Epithelial cell of proximal tubule (primary cell): ENCODE results near the gene DYNC1LI1. TPM values are rescaled to one million over a fixed set of nuclear protein-coding genes. Genes with fewer than 3 reads are reported as not detected.
A peak's percentile ranks its signal among the peaks of the same experiment; 100 is the strongest.

Experiments used
- DNase-seq: peaks from one replicate; pipeline ENCODE4 v3.0.0-alpha.2; 2011; ENCODE audit warnings: low read depth
- H3K4me3 ChIP-seq: 2 replicates; pipeline ENCODE4 v1.5.1; 2011; ENCODE audit warnings: low read depth, mild to moderate bottlenecking, low read length
- total RNA-seq: library from RNA; depleted of rRNA; stranded (reverse); fragments of >200 nt; gene quantifications from 2 replicates; pipeline ENCODE4 v1.2.3, GENCODE V29; 2015
- TF ChIP-seq, protein P1 (sequence below): conservative IDR thresholded peaks from 2 replicates; pipeline ENCODE4 v1.5.1; 2012; ENCODE audit warnings: low read depth, mild to moderate bottlenecking, low read length

The DYNC1LI1 gene
- total RNA-seq, 1 donor from 2014 or later = 40.6 TPM

DNA sequence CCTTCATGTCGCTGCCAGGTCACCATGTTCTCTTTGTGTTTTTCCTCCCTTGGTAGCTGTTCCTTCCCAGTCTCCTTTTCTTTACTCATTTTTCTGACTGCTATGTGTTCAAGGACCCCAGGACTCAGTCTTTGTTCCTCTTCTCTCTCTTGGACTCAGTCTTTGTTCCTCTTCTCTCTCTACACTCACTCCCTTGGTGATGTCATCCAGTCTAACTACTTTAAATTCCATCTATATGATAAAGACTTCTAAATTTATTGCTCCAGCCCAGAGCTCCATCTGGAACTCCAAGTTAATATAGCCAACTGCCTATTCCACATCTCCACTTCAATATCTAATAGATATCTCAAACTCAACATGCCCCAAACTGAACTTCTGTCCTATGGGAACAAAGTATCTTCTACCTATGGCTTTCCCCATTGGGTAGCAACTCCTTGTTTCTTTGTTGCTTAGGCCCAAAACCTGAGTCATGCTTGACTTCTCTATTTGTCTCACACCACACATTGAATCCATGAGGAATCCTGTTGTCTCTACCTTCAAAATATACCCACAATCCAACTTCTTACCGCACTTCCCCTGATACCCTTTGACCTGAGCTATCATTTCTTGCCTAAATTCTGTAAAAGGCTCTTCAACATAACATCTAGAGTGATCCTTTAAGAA is 4.9 kb upstream of the DYNC1LI1 start:
- H3K4me3 ChIP-seq = no peak overlapping the region
- TF ChIP-seq, protein P1, sequence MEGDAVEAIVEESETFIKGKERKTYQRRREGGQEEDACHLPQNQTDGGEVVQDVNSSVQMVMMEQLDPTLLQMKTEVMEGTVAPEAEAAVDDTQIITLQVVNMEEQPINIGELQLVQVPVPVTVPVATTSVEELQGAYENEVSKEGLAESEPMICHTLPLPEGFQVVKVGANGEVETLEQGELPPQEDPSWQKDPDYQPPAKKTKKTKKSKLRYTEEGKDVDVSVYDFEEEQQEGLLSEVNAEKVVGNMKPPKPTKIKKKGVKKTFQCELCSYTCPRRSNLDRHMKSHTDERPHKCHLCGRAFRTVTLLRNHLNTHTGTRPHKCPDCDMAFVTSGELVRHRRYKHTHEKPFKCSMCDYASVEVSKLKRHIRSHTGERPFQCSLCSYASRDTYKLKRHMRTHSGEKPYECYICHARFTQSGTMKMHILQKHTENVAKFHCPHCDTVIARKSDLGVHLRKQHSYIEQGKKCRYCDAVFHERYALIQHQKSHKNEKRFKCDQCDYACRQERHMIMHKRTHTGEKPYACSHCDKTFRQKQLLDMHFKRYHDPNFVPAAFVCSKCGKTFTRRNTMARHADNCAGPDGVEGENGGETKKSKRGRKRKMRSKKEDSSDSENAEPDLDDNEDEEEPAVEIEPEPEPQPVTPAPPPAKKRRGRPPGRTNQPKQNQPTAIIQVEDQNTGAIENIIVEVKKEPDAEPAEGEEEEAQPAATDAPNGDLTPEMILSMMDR = no peak
- no peak for DNase-seq

DNA sequence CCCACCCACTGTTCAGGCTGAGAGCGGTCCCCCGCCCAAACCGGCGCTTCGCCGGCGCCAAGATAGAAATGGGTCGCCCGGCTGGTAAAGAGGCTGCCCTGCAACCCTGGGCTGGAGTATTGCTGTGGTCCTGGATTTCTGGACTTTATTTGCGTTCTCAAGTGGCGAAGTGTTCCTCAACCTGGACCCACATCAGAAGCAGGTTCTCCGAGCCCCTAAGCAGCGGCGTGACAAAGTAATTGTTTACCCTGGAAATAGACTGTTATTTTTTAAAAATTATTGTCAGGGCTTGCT is 481 bp upstream of the DYNC1LI1 start:
- no peak for DNase-seq
- H3K4me3 ChIP-seq = peak overlapping the region; percentile 88
- TF ChIP-seq, protein P1 = no peak

DNA sequence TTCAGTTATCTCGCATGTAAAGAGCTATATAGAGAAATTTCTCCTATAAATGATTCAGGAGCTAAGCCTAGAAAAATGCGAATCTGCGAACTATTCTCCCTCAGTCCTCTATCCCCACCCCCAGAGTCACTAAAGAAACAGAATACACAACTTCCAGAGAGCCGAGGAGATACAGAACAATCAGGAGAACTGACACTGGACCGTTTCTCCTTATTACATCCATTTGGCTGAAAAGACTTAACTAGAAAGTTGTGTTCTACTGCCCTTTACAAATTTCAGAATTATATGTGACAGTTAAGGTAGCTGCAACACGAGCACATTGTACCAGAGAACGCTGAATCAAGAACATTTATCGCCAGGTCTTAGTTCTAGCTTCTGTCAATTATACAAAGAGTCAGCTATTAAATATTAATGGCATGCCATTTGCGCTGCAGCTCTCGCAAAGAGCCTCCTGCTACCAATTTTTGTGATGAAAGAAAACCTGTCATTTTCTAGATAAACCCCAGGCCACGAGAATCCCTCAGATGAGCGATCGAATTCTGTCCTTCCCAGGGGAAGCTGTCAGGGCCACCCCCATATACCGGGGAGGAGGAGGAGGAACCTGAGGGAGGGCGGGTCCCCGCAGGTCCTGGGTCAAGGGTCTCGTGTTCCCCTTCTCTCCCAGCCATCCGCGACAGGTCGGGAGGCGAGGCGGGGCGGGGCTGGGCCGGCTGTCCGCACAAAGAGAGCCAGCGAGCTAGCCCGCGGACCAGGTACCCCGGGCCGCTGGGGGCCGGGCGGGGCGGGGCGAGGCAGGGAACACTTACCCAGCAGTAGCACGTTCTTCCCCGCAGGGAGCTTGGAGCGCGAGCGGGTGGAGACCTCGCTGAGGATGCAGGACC is 878 bp downstream of the DYNC1LI1 start:
- TF ChIP-seq, protein P1 = no peak
- peak overlapping the region; percentile 88 for H3K4me3 ChIP-seq
- DNase-seq = no peak

DNA sequence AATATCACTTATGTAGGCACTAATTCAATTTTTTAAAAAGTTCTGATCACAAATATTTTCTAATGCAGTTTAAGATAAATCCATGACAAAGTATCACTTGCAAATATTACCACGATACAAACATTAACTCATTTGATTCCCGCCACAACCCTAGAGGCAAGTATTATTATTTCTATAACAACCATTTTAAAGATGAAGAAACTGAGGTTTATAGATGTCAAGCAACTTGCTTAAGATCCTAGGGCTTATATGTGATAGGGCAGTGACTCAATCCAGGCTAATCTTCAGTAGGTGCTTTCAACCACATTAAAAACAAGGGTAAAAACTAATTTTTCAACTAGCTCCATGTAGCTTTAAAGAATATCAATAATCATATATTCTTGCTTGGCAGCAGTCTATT is 1.7 kb downstream of the DYNC1LI1 start:
- DNase-seq = no peak
- peak overlapping the region; percentile 88 for H3K4me3 ChIP-seq
- TF ChIP-seq, protein P1 = no peak

DNA sequence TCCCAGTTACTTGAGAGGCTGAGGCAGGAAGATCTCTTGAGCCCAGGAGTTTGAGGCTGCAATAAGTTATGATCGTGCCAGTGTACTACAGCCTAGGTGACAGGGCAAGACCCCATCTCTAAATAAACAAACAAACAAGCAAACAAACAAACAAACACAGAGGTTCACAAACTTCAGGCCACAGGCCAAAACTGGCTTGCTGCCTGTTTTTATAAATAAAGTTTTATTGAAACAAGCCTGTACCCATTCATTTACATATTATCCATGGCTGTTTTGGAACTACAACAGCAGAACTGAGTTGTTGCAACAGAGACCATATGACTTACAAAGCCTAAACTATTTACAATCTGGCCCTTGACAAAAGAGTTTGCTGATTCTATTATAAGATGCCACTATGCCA is 6.5 kb downstream of the DYNC1LI1 start:
- no peak overlapping the region for H3K4me3 ChIP-seq
- no peak for DNase-seq
- TF ChIP-seq, protein P1 = no peak

DNA sequence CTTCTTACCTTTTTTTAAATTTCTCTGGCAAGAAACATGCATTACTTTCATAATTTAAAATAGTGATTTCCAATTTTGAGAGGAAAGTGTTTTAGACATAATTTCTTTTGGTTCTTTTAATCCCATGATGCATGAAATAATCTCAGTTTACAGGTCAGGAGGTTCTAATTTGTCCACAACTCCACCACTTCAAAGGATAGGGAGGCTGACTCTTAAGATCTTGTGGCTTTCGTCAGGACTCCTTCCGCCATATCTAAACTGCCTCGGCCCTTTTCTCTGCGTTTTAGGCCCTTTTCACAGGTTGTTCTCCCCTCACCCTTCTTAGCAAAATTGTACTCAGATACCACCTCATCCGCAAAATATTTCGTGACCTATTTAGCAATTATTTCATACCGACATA is 8.0 kb downstream of the DYNC1LI1 start:
- TF ChIP-seq, protein P1 = no peak
- no peak for DNase-seq
- no peak overlapping the region for H3K4me3 ChIP-seq
